HCT116 (cell line): ENCODE measurements around the gene EGFR. TPM values are rescaled to one million over a fixed set of nuclear protein-coding genes. Genes with fewer than 3 reads are reported as not detected.

Experiments used
- ATAC-seq: fragments of 200-7000 bp; cut with Tn5 transposase; 2 replicates; pipeline ENCODE4 v1.9.1; 2020; ENCODE audit warnings: mild to moderate bottlenecking, moderate library complexity
- BruUV-seq: library from RNA; stranded (reverse); fragments of 400-500 nt; replicated peaks from 2 replicates; lab custom pipeline; 2021; lab: Mats Ljungman, UMichigan
- CTCF ChIA-PET: fragments of 300-600 bp; sonication (Branson Sonifier 250); formaldehyde crosslinking; loops from one replicate; lab custom pipeline; 2021; ENCODE audit warnings: antibody characterized with exemption; lab: Charles Lee
- POLR2A ChIA-PET: fragments of 300-600, 350-600 bp; sonication (Branson Sonifier 250); formaldehyde crosslinking; loops from one replicate; lab custom pipeline; 2021; ENCODE audit warnings: antibody characterized with exemption; lab: Charles Lee
- RAD21 ChIA-PET, 2 experiments: fragments of 300-600 bp; sonication (Branson Sonifier 250); formaldehyde crosslinking; loops; one replicate each; lab custom pipeline; 2023; ENCODE audit warnings: low total read pairs in 2 of 2; ENCODE audit not compliant: uncharacterized antibody in 2 of 2, unreplicated experiment in 2 of 2, low non-redundant PET in 1 of 2; lab: Charles Lee
- DNase-seq: peaks from one replicate; pipeline ENCODE4 v3.0.0-alpha.2; 2010; ENCODE audit warnings: low read depth, low spot score
- H2AFZ ChIP-seq: fragments of 200-600 bp; shearing (Covaris generic), sonication (generic); 2 replicates; pipeline ENCODE4 v1.6.1; 2017; ENCODE audit warnings: low read depth, mixed run types, mixed read lengths, antibody characterized with exemption, low read length; ENCODE audit not compliant: poor library complexity, severe bottlenecking
- H3K27ac ChIP-seq: 2 replicates; pipeline ENCODE4 v1.5.1; 2012; ENCODE audit warnings: low read depth, low read length
- H3K27me3 ChIP-seq: fragments of 200-600 bp; sonication (generic); 2 replicates; pipeline ENCODE4 v1.6.1; 2016; ENCODE audit warnings: mixed run types, low read length, mixed read lengths; ENCODE audit not compliant: insufficient read depth
- H3K36me3 ChIP-seq, 2 experiments: fragments of 200-500 bp in 1 of 2; fragments of 200-600 bp in 1 of 2; sonication (Bioruptor generic) in 1 of 2; sonication (generic) in 1 of 2; 2 replicates each; pipeline versions ENCODE4 v1.5.1 to v1.6.1; 2014 to 2016; ENCODE audit warnings: low read length in 2 of 2, inconsistent platforms in 1 of 2, mixed read lengths in 1 of 2, mixed run types in 1 of 2; ENCODE audit not compliant: insufficient read depth in 2 of 2, control insufficient read depth in 1 of 2
- H3K4me1 ChIP-seq, 2 experiments: fragments of 200-600 bp in 1 of 2; sonication (generic) in 1 of 2; 2 replicates each; pipeline versions ENCODE4 v1.5.1 to v1.6.1; 2012 to 2017; ENCODE audit warnings: low read length in 2 of 2, inconsistent platforms in 1 of 2, mild to moderate bottlenecking in 1 of 2, mixed read lengths in 1 of 2, mixed run types in 1 of 2, moderate library complexity in 1 of 2; ENCODE audit not compliant: insufficient read depth in 2 of 2, control insufficient read depth in 1 of 2
- H3K4me2 ChIP-seq: fragments of 200-600 bp; sonication (generic); 2 replicates; pipeline ENCODE4 v1.6.1; 2017; ENCODE audit warnings: mixed run types, low read length, mixed read lengths
- H3K4me3 ChIP-seq, 2 experiments: fragments of 200-600 bp in 1 of 2; sonication (generic) in 1 of 2; replicated peaks in 1 of 2; 2 replicates each; pipeline ENCODE4 v1.5.1; 2011 to 2016; ENCODE audit warnings: low read length in 2 of 2, control low read depth in 1 of 2, low read depth in 1 of 2, mild to moderate bottlenecking in 1 of 2, mixed read lengths in 1 of 2, mixed run types in 1 of 2
- H3K79me2 ChIP-seq: fragments of 200-600 bp; sonication (generic); 2 replicates; pipeline ENCODE4 v1.6.1; 2017; ENCODE audit warnings: mild to moderate bottlenecking, mixed run types, low read length, moderate library complexity, mixed read lengths; ENCODE audit not compliant: insufficient read depth
- H3K9ac ChIP-seq: fragments of 200-600 bp; sonication (generic); 2 replicates; pipeline ENCODE4 v1.6.1; 2016; ENCODE audit warnings: low read length, mixed read lengths
- H3K9me2 ChIP-seq: fragments of 200-600 bp; sonication (generic), shearing (Covaris generic); 2 replicates; pipeline ENCODE4 v1.6.1; 2017; ENCODE audit warnings: mixed run types, mild to moderate bottlenecking, moderate library complexity; ENCODE audit not compliant: insufficient read depth
- H3K9me3 ChIP-seq, 2 experiments: fragments of 200-500 bp in 1 of 2; fragments of 200-600 bp in 1 of 2; sonication (Bioruptor generic) in 1 of 2; sonication (generic) in 1 of 2; 2 replicates each; pipeline ENCODE4 v1.6.1; 2014 to 2017; ENCODE audit warnings: low read length in 2 of 2, mixed read lengths in 2 of 2, inconsistent platforms in 1 of 2, low read depth in 1 of 2, mild to moderate bottlenecking in 1 of 2, mixed run types in 1 of 2, moderate library complexity in 1 of 2; ENCODE audit not compliant: control insufficient read depth in 1 of 2, insufficient read depth in 1 of 2
- H4K20me1 ChIP-seq: fragments of 200-600 bp; sonication (generic), shearing (Covaris generic); 2 replicates; pipeline ENCODE4 v1.6.1; 2017; ENCODE audit warnings: mixed run types, mild to moderate bottlenecking, moderate library complexity; ENCODE audit not compliant: insufficient read depth
- ATF3 ChIP-seq: IDR thresholded peaks from 2 replicates; pipeline ENCODE4 v1.6.1; 2012
- CBX3 ChIP-seq: IDR thresholded peaks from 2 replicates; pipeline ENCODE4 v1.6.1; 2012; ENCODE audit warnings: low read depth
- CEBPB ChIP-seq: IDR thresholded peaks from 2 replicates; pipeline ENCODE4 v1.6.1; 2012; ENCODE audit warnings: low read depth
- EGR1 ChIP-seq: IDR thresholded peaks from 2 replicates; pipeline ENCODE4 v1.6.1; 2012; ENCODE audit warnings: low read depth
- JUND ChIP-seq: IDR thresholded peaks from 2 replicates; pipeline ENCODE4 v1.6.1; 2012
- MAX ChIP-seq: IDR thresholded peaks from 2 replicates; pipeline ENCODE4 v1.6.1; 2012
- POLR2A ChIP-seq: IDR thresholded peaks from 2 replicates; pipeline ENCODE4 v1.7.0; 2011; ENCODE audit warnings: borderline replicate concordance; ENCODE audit not compliant: insufficient read depth, insufficient read length; ENCODE audit errors: extremely low read depth
- POLR2AphosphoS5 ChIP-seq: IDR thresholded peaks from 2 replicates; pipeline ENCODE4 v1.6.1; 2011; ENCODE audit warnings: mild to moderate bottlenecking, low read depth, low read length, moderate library complexity
- SIN3A ChIP-seq: IDR thresholded peaks from 2 replicates; pipeline ENCODE4 v1.6.1; 2012; ENCODE audit warnings: low read depth
- YY1 ChIP-seq: IDR thresholded peaks from 2 replicates; pipeline ENCODE4 v1.6.1; 2011; ENCODE audit warnings: low read length, low read depth, moderate library complexity, mild to moderate bottlenecking; ENCODE audit not compliant: insufficient replicate concordance; ENCODE audit errors: extremely low read depth
- ZBTB33 ChIP-seq: IDR thresholded peaks from 2 replicates; pipeline ENCODE4 v1.6.1; 2011; ENCODE audit warnings: mild to moderate bottlenecking, low read length, moderate library complexity; ENCODE audit not compliant: insufficient replicate concordance; ENCODE audit errors: extremely low read depth
- intact Hi-C: fragments of 100-400 bp; cut with micrococcal nuclease; formaldehyde crosslinking; loops from 2 replicates; pipeline ENCODE4 v1.10.0; 2022
- total RNA-seq: library from RNA; stranded (reverse); gene quantifications from one replicate; pipeline ENCODE4 v1.2.1, GENCODE V29; 2021; ENCODE audit not compliant: unreplicated experiment
- TF ChIP-seq, protein P1 (sequence below), 3 experiments: fragments of 200-600 bp in 1 of 3; sonication (generic) in 1 of 3; IDR thresholded peaks in 2 of 3; conservative IDR thresholded peaks in 1 of 3; 2 replicates each; pipeline ENCODE4 v1.5.1; 2012 to 2017; ENCODE audit warnings: low read depth in 2 of 3, low read length in 2 of 3, antibody characterized with exemption in 1 of 3, borderline replicate concordance in 1 of 3, control low read depth in 1 of 3, mild to moderate bottlenecking in 1 of 3, mixed read lengths in 1 of 3, mixed run types in 1 of 3, moderate library complexity in 1 of 3; ENCODE audit not compliant: insufficient read depth in 1 of 3

EGFR gene
- total RNA-seq, 1 experiment from 2014 or later = 71.5 TPM

DNA sequence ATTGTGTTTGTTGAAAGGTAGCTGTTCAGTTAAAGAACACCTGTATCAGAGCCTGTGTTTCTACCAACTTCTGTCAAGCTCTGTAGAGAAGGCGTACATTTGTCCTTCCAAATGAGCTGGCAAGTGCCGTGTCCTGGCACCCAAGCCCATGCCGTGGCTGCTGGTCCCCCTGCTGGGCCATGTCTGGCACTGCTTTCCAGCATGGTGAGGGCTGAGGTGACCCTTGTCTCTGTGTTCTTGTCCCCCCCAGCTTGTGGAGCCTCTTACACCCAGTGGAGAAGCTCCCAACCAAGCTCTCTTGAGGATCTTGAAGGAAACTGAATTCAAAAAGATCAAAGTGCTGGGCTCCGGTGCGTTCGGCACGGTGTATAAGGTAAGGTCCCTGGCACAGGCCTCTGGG lies 154.9 kb downstream of the EGFR start:
- Histone ChIP-seq H3K4me1 (no peaks in the 10 kb centered on the region), H3K36me3 (peaks cover 26 to 47% of the 10 kb centered on the region in 2 experiments), H3K79me2 (no peaks in the 10 kb centered on the region), H3K27me3 (no peaks in the 10 kb centered on the region), H4K20me1 (no peaks in the 10 kb centered on the region), H3K9ac (no peak overlapping the region), H3K4me2 (no peak overlapping the region)
- ChIA-PET POLR2A (no interaction called here), RAD21 (no interaction called here), CTCF (no interaction called here)
- intact Hi-C loops = no loop called here
- no peak for TF ChIP-seq CEBPB
- TF ChIP-seq, protein P1, sequence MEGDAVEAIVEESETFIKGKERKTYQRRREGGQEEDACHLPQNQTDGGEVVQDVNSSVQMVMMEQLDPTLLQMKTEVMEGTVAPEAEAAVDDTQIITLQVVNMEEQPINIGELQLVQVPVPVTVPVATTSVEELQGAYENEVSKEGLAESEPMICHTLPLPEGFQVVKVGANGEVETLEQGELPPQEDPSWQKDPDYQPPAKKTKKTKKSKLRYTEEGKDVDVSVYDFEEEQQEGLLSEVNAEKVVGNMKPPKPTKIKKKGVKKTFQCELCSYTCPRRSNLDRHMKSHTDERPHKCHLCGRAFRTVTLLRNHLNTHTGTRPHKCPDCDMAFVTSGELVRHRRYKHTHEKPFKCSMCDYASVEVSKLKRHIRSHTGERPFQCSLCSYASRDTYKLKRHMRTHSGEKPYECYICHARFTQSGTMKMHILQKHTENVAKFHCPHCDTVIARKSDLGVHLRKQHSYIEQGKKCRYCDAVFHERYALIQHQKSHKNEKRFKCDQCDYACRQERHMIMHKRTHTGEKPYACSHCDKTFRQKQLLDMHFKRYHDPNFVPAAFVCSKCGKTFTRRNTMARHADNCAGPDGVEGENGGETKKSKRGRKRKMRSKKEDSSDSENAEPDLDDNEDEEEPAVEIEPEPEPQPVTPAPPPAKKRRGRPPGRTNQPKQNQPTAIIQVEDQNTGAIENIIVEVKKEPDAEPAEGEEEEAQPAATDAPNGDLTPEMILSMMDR (IDR thresholded peaks at IDR 0.05 in 2 of 3, conservative IDR thresholded peaks at IDR 0.05 in 1 of 3; ENCODE audit: borderline replicate concordance in 1 of 3, insufficient read depth in 1 of 3, low read depth in 2 of 3, low read length in 2 of 3) = peak in 2 of 3 experiments; percentile 29 to 31; a peak in 4 of 6 replicates
- TF ChIP-seq MAX = no peak
- TF ChIP-seq, all 23 proteins: peak for 1
- no peak overlapping the region for H3K4me3 ChIP-seq
- no peak overlapping the region for H2AFZ ChIP-seq
- H3K9me2 ChIP-seq = no peaks in the 10 kb centered on the region
- no peak overlapping the region for H3K27ac ChIP-seq
- no peak for DNase-seq
- BruUV-seq = no TSS peak
- H3K9me3 ChIP-seq = no peaks in the 10 kb centered on the region
- peak; percentile 50; the same call in 1 of the 2 replicates for ATAC-seq

DNA sequence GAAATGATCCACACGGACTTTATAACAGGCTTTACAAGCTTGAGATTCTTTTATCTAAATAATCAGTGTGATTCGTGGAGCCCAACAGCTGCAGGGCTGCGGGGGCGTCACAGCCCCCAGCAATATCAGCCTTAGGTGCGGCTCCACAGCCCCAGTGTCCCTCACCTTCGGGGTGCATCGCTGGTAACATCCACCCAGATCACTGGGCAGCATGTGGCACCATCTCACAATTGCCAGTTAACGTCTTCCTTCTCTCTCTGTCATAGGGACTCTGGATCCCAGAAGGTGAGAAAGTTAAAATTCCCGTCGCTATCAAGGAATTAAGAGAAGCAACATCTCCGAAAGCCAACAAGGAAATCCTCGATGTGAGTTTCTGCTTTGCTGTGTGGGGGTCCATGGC lies 155.6 kb downstream of the EGFR start:
- POLR2A ChIA-PET = no interaction called here
- TF ChIP-seq ATF3 (no peak), JUND (no peak), POLR2A (no peak), ZBTB33 (no peak), EGR1 (no peak), CEBPB (no peak), YY1 (no peak), CBX3 (no peak), SIN3A (no peak), POLR2AphosphoS5 (no peak)
- TF ChIP-seq, all 23 proteins: peak for 0
- no peak overlapping the region for H3K4me2 ChIP-seq
- H3K9ac ChIP-seq = no peak overlapping the region
- no peaks in the 10 kb centered on the region for H3K79me2 ChIP-seq
- H4K20me1 ChIP-seq = no peaks in the 10 kb centered on the region
- intact Hi-C loops = no loop called here
- ATAC-seq (no peak), DNase-seq (no peak)
- H3K27me3 ChIP-seq = no peaks in the 10 kb centered on the region
- peaks cover 26 to 51% of the 10 kb centered on the region in 2 experiments for H3K36me3 ChIP-seq
- CTCF ChIA-PET = no interaction called here
- no peak overlapping the region for H3K27ac ChIP-seq
- no peak overlapping the region for H2AFZ ChIP-seq
- no peaks in the 10 kb centered on the region for H3K9me3 ChIP-seq
- RAD21 ChIA-PET = no interaction called here
- no peaks in the 10 kb centered on the region for H3K4me1 ChIP-seq
- no TSS peak for BruUV-seq
- no peaks in the 10 kb centered on the region for H3K9me2 ChIP-seq
- no peak overlapping the region for H3K4me3 ChIP-seq
